Right lobe of liver (tissue), 6 donors: ENCODE measurements around the gene RNF19B. TPM values are rescaled to one million over a fixed set of nuclear protein-coding genes. Genes with fewer than 3 reads are reported as not detected.

Source experiments
- ATAC-seq, 4 donors: fragments of 200-7000 bp; cut with Tn5 transposase; one replicate each; pipeline ENCODE4 v1.9.1; 2020; ENCODE audit warnings: mild to moderate bottlenecking in 4 of 4, moderate library complexity in 4 of 4
- DNase-seq, 3 donors: peaks; one replicate each; pipeline ENCODE4 v3.0.0-alpha.2; 2020
- H3K27ac ChIP-seq, 3 donors: fragments of 200-600 bp; one replicate each; pipeline ENCODE4 v1.8.0; 2022
- H3K27me3 ChIP-seq, 2 donors: fragments of 200-600 bp; one replicate each; pipeline ENCODE4 v1.8.0; 2022
- H3K36me3 ChIP-seq, 4 donors: fragments of 200-600 bp; sonication (generic) in 1 of 4; one replicate each; pipeline versions ENCODE4 v1.5.1 to v1.8.0; 2017 to 2022; ENCODE audit warnings: control low read depth in 1 of 4
- H3K4me1 ChIP-seq, 4 donors: fragments of 200-600 bp; sonication (generic) in 1 of 4; one replicate each; pipeline versions ENCODE4 v1.5.1 to v1.8.0; 2017 to 2022; ENCODE audit warnings: control low read depth in 1 of 4
- H3K4me3 ChIP-seq, 3 donors: fragments of 200-600 bp; one replicate each; pipeline ENCODE4 v1.8.0; 2022
- H3K9me3 ChIP-seq, 4 donors: fragments of 200-600 bp; sonication (generic) in 1 of 4; one replicate each; pipeline versions ENCODE4 v1.5.1 to v1.8.0; 2017 to 2022; ENCODE audit warnings: control low read depth in 1 of 4
- CTCF ChIP-seq, 4 donors: fragments of 200-600 bp in 3 of 4; fragments of 450-650 bp in 1 of 4; IDR thresholded peaks; one replicate each; pipeline versions ENCODE4 v1.5.1 to v1.8.0; 2016 to 2022; ENCODE audit warnings: antibody characterized with exemption in 4 of 4, mild to moderate bottlenecking in 2 of 4
- POLR2A ChIP-seq: fragments of 450-650 bp; IDR thresholded peaks from one replicate; pipeline ENCODE4 v1.6.1; 2017; ENCODE audit warnings: antibody characterized with exemption, mild to moderate bottlenecking
- WGBS: methylation state at CpG from one replicate; pipeline ENCODE4 v1.1.6; 2018; ENCODE audit warnings: low coverage, low lambda C conversion rate; ENCODE audit not compliant: insufficient coverage; ENCODE audit errors: missing lambda C conversion rate; 5-methylcytosine and 5-hydroxymethylcytosine counted together
- intact Hi-C, 2 donors: fragments of 100-400 bp; cut with DNase I; formaldehyde crosslinking; loops; one replicate each; pipeline versions ENCODE4 v1.11.2 to v1.14.1; 2022
- total RNA-seq, 6 experiments: library from RNA; depleted of rRNA in 2 of 6; stranded (reverse); fragments of >200 nt in 2 of 6; fragmentation: NEBNext Ultra II Directional in 3 of 6; extraction: Animal tissue kit (Norgen Biotek cat#: 25700) in 3 of 6; gene quantifications; one replicate each; pipeline versions ENCODE4 v1.1.0 to v1.2.4, GENCODE V29; 2016 to 2023
- donor health status: DM: no; HTN: yes; CAD: no.
- donor health status: DM: no; HTN: no; CAD: no.
- donor health status: DM: no; HTN: no; CAD: no.
- donor health status: DM: no; HTN: yes; CAD: no.
- donor health status: DM: no; HTN: yes; CAD: no.

The RNF19B gene
- total RNA-seq, 6 experiments from 2014 or later: 4.6 to 12.1 (median 8.3) TPM

GRCh38 chr1:32898958-32899357, 65.7 kb downstream of the RNF19B start:
- Histone ChIP-seq H3K36me3 (no peaks in the 10 kb centered on the region), H3K27ac (no peak overlapping the region), H3K4me1 (peaks cover 0 to 10% (median 0%) of the 10 kb centered on the region in 4 donors), H3K9me3 (no peaks in the 10 kb centered on the region), H3K27me3 (no peaks in the 10 kb centered on the region), H3K4me3 (no peak overlapping the region)
- no peak for TF ChIP-seq CTCF (IDR thresholded peaks at IDR 0.05)
- TF ChIP-seq POLR2A: no peak
- 100% methylated on average over 1 of the region's 3 CpGs for WGBS
- DNase-seq: no peak
- ATAC-seq: no peak
- intact Hi-C loops: no loop called here

DNA sequence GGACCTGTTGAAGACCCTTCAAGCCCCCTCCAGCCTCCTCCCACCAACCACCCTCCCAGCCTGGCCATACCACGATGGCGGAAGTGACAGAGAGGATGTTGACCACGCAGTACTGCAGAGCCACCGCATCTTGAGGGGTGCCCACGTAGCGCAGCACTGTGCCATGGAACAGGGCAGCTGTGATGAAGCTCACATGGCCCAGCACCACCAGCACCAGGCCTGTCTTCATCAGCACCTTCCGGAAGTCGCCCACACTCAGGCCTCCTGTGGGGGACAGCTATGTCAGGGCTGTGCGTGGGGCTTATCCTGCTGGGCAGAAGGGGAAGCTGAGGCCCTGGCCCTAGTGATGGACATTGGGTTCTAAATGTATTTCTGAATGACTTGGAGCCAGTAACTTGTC, 66.6 kb downstream of the RNF19B start:
- 90% methylated on average over 2 of the region's 9 CpGs for WGBS
- Histone ChIP-seq H3K4me1 (peaks cover 0 to 11% (median 0%) of the 10 kb centered on the region in 4 donors), H3K27ac (no peak overlapping the region), H3K9me3 (no peaks in the 10 kb centered on the region), H3K36me3 (no peaks in the 10 kb centered on the region), H3K4me3 (no peak overlapping the region), H3K27me3 (no peaks in the 10 kb centered on the region)
- DNase-seq (no peak), ATAC-seq (no peak)
- TF ChIP-seq POLR2A (no peak), CTCF (IDR thresholded peaks at IDR 0.05) (no peak)
- intact Hi-C loops: no loop called here

DNA sequence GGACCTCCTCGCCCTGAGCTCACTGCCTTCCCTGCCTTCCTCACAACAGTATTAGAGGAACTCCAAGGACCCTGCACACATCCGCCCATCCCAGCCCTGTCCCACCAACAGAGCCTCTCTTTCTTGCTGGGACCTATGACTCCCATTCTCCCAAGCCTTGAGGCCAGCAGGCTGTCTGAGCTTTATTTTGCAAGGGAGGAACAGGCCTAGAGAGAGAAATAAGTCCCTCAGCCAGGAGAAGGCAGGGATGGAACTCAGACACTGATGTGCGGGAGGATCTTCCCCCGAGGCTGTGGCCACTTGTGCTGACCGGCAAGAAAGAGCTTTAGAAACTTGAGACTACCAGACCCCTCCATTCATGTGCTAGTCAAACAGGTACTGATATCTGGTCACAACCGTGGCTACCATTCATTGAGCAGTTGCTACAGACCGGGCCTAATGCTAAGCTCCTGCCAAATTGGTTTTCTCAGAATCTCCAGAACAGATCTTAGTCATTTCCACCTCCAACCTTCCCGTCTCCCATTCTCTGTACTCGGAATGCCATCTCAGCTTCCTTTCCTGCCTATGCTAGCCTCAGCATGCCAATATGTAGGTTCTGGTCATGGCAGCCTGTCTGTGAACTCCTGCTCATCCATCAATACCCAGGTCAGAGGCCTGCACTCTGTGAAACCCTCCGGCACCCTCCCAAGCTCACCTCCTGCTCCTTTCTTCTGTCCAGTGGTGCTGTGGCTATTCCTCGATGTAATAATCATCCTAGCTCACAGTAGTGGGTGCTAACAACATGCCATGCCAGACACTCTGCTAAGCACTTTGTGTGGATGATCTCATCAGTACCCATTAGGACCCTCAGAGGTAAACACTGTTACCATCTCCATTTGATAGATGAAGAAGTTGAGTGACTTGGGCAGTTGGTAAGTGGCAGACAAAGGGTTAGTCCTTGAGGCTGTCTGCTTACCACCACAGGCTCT, 67.2 kb downstream of the RNF19B start:
- Histone ChIP-seq H3K9me3 (no peaks in the 10 kb centered on the region), H3K36me3 (no peaks in the 10 kb centered on the region), H3K4me3 (no peak overlapping the region), H3K27me3 (no peaks in the 10 kb centered on the region), H3K4me1 (peaks cover 0 to 14% (median 0%) of the 10 kb centered on the region in 4 donors), H3K27ac (no peak overlapping the region)
- 76% methylated on average over 6 of the region's 11 CpGs for WGBS
- TF ChIP-seq CTCF (IDR thresholded peaks at IDR 0.05) (no peak), POLR2A (no peak)
- no peak for ATAC-seq
- intact Hi-C loops: no loop called here
- DNase-seq: no peak

GRCh38 chr1:32896451-32896850, 68.2 kb downstream of the RNF19B start:
- peaks cover 0 to 14% (median 0%) of the 10 kb centered on the region in 4 donors for H3K4me1 ChIP-seq
- no peaks in the 10 kb centered on the region for H3K36me3 ChIP-seq
- TF ChIP-seq POLR2A (no peak), CTCF (IDR thresholded peaks at IDR 0.05) (no peak)
- intact Hi-C loops: no loop called here
- no CpG with 5 or more reads among the region's 5 CpGs for WGBS
- no peak overlapping the region for H3K4me3 ChIP-seq
- ATAC-seq: no peak
- DNase-seq: no peak
- H3K27ac ChIP-seq: no peak overlapping the region
- no peaks in the 10 kb centered on the region for H3K9me3 ChIP-seq
- H3K27me3 ChIP-seq: no peaks in the 10 kb centered on the region
